Kidney tubule cell (primary cell): ENCODE measurements around the gene SGCA.

Experiments used
- DNase-seq: peaks from one replicate; pipeline ENCODE4 v3.0.0-alpha.2; 2018; ENCODE audit warnings: low spot score

The SGCA gene

DNA sequence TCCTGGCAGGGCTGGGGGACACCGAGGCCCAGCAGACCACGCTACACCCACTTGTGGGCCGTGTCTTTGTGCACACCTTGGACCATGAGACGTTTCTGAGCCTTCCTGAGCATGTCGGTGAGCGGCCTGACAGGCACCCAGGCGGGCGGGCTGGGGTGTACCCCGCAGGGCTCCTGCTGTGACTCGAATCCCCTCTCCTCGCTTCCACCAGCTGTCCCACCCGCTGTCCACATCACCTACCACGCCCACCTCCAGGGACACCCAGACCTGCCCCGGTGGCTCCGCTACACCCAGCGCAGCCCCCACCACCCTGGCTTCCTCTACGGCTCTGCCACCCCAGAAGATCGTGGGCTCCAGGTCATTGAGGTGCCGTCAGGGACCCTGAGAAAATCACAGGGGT, 1.6 kb downstream of the SGCA start:
- no peak for DNase-seq

DNA sequence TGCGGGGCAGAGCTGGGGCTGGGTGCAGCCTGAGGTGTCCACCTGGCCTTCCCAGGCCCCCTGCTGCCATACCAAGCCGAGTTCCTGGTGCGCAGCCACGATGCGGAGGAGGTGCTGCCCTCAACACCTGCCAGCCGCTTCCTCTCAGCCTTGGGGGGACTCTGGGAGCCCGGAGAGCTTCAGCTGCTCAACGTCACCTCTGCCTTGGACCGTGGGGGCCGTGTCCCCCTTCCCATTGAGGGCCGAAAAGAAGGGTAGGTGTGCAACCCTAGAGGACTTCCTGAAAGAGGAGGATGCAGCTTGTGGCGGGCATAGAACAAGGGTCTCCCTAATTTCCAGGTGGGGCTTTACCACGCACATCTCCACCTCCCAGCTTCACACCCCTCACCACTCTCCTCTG, 2.5 kb downstream of the SGCA start:
- no peak for DNase-seq

DNA sequence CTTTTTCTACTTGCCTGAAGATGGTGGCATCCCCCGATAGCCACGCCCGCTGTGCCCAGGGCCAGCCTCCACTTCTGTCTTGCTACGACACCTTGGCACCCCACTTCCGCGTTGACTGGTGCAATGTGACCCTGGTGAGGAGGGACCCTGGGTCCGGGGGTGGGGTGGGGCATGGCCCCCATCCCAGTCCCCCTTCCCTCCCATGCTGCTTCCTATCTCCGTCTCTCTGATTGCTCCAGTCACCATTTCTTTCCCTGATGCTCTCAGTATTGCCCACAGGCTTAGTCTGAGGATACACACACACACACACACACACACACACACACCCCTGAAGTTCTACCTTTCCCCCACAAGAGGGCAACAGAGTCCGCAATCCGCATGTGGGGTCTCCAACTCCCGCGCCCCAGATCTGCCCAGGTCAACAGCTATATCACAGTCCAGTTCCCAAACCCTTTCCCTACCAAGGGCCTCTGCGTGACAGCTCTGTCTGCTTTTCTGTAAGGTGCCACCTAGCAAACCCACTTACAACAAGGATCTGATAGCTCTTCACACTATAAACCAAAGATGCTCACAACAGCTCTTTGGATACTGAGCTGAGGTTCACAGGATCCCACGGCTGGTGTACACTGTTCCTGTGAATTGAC, 3.4 kb downstream of the SGCA start:
- DNase-seq: peak; percentile 66

DNA sequence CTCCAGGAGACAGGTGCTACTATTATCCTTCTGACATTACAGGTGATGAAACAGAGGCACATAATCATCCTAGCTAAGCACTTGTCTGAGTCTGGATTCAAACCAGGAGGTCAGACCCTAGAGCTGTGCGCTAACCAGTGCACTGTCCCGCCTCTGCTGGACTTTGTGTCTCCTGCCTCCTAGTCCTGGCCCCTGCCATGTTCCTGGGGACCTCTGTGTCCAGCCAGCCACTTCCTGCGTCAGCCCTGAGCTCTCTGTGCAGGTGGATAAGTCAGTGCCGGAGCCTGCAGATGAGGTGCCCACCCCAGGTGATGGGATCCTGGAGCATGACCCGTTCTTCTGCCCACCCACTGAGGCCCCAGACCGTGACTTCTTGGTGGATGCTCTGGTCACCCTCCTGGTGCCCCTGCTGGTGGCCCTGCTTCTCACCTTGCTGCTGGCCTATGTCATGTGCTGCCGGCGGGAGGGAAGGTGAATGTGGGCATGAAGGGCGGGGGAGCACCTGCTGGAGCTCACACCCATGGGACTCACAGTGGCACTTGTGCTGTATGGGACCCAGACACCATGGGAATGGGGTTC, 4.2 kb downstream of the SGCA start:
- DNase-seq: no peak

DNA sequence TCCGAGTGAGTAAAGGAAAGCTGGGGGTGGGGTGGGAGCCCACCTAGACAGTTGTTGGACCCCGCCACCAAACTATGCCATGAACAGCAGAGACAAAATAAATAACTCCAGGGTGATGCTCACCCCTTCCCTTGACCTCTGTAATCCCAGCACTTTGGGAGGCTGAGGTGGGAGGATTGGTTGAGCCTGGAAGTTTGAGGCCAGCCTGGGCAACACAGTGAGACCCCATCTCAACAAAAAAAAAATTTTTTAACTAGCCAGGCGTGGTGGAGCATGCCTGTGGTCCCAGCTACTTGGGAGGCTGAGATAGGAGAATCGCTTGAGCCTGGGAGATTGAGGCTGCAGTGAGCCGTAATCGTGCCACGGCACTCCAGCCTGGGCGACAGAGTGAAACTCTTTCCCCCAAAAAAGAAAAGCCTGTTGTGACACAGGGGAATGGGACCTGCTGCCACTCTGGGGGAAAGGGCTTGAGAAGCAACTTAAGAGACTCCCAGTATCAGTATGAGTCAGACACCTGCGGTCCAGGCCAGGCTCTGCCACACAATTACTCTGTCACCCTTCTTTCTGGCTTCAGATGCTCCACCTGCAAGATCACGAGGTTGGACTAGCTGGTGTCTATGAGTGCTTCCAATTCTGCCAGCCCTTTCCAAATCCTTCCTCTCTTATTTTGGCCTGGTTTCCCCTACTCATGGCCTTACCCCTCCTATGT, 5.0 kb downstream of the SGCA start:
- peak; percentile 57 for DNase-seq

DNA sequence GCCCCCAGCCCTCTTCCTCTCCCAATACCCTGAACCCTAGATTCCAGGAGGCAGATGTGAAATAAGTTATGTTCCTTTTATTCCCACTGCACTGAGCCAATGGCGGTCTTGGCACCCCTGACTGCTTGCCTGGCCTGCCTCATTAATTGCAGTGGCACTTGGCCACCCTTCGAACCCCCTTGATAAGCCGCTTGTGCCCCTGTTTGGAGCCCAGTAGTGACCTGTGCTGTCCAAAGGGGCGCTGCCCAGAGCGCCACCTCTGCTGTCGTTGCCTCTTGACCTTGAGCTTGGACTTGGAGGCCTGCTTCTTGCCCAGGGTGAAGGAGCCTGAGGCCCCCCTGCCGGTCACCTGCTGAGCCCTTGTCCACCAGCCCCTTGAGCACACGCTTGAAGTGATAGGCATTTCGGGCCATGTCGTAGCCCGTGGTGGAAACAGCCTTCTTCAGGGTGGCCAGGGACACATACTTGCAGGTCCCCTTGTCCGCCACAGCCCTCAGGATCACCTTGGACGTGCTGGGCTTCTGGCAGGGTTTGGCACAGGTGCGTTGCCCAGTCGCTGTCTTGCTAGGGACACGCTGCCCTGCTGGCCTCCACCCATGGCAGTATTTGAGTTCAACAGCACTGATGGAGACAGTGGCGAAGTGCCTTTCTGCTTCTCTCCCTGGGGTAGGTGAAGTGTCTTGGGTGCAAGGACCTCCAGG, 5.7 kb downstream of the SGCA start:
- no peak for DNase-seq

DNA sequence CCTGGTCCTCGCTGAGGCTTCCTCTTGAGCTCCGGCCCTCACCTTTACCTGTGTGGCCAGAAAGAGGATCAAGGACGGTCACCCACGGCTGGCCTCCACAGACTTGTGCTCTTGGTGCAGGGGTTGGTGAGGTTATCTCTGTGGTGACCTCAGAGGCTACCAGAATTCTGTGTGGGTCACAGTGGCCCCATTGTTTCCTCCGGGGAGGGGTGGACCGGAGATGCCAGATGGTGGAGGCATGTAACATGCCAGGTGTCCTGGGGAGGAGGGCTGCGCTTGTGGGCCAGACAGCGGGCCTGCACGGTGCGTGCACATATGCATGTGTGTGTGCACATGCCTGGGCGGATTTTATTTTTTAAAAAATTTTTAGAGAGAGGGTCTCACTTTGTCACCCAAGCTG, 6.3 kb downstream of the SGCA start:
- no peak for DNase-seq

DNA sequence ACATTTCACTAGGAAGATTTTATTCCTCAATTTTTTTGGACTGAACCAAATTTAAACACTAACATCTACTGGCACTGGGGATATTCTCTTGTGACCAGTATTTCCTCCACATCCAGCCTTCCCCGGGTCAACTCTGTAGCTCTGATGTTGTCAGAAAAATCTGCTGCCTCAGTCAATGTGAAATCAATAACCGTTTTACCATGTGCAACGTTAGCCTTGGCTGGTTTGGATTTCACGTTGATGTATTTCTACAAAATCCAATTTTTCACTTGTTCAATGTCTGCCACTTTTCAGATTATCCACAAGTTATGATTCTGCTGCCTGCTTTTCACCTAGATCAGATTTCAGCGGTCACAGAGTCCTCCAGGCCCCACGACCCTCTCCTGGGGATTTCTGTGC, 7.1 kb downstream of the SGCA start:
- no peak for DNase-seq

DNA sequence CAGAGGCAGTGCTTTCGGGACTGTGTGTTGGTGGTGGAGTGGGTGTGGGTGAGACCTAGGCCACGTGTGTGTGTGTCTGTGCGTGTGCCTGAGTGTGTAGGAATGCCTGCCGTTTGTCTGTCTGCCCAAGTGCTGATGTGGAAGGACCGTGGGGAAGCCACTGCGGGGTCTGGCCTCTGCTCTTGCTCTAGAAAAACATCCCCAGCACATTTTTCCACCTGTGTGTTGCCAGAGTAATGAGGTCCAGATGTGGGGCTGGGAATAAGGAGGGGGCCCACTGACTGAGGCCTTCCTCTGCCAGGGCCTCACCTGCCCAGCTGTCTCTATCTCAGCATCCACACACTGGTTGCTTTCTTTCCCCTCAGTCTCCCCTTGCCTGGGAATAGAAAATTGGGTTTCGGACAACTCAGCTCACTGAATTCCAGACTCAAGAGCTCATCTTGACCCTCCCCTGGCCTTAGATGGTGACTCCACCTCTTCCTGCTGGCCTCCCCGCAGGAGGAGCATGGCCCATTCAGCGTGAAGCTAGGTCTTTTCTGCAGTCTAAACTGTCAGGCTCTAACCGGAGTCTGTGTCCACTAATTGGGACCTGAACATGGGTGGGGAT, 7.6 kb downstream of the SGCA start:
- DNase-seq: peak; percentile 71

DNA sequence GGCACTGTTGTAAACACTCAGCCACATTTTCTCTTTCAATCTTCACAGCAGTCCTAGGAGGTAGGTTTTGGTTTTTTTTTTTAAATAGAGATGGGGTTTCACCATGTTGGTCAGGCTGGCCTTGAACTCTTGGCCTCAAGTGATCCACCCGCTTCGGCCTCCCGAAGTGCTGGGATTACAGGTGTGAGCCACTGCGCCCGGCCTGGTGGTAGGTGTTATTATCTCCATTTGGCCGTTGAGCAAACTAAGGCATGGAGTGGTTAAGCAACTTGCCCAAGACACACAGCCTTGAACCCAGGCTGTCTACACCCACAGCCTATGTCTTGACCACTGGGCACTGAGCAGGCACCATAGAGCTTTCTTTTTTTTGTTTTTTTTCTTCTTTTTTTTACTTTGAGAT, 8.6 kb downstream of the SGCA start:
- no peak for DNase-seq

DNA sequence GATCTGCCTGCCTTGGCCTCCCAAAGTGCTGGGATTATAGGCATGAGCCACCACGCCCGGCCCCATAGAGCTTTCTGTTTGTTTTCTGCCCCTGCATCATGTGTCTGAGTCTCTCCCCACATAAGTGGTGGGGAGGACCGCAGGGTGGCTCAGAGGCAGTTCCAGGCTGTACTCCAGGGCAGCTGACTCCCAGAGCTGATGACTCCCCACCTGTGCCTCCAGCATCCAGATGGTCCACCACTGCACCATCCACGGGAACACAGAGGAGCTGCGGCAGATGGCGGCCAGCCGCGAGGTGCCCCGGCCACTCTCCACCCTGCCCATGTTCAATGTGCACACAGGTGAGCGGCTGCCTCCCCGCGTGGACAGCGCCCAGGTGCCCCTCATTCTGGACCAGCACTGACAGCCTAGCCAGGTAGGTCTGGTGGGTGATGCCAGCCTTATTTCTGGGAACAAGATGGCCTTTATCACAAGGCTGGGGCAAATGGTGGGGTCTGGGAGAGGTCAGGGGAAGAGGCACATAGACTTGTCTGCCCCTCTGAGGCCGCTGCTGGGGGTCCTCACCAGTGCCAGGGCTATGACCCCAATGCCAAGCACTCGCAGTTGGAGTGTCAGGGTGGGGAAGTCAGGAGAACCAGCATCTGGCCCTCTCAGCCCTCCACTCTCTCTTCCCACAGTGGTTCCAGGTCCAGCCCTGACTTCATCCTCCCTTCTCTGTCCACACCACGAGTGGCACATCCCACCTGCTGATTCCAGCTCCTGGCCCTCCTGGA, 9.4 kb downstream of the SGCA start:
- DNase-seq: no peak

DNA sequence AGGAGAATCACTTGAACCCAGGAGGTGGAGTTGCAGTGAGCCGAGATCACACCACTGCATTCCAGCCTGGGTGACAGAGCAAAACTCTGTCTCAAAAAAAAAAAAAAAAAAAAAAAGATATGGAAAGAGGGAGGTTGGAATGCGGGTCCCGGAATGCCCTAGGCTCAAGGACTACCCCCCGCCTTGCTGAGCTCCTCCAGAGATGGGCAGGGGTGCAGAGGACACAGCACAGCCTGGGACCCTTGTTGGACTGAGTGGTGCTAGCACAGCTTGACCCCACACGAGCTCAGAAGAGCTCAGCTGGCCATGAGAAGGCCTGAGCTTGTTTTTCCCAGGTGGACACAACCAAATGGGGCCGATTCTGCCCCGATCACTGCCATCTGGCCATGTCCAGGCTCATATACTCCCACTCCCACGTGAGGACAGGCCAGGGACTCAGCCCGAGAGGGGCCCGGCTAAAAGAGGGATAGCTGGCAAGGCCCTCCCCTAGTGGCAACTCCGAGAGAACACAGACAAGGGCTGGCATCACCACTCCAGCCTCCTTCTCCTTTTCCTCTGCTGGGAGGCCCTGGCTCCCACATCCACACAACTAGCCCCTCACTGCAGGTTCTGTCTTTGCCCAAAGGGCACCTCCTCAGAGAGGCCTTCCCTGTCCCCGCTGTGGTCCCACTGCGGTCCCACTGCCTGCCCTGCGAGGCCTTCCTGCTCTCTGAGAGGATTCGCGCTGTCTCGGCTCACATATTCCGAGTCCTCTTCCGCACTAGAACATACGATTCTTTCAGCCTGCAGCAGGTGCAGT, 11.0 kb downstream of the SGCA start:
- DNase-seq: no peak

DNA sequence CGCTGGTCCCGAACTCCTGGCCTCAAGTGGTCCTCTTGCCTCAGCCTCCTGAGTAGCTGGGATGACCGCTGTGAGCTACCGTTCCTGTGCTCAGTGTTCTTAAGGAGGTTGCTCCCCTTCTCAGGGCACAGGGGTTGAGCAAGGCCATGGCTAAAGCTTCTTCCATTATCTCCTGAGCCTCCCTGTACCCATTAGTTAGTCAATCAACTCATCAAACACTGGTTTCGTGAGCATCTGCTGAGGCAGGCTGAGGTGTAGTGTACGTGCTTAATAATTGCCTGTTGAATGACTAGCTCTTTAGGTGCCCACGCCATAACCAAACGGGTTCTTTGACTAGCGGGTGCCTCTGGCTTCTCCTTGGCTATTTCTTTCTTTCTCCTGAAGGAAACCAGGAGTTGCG, 11.7 kb downstream of the SGCA start:
- DNase-seq: peak; percentile 17

DNA sequence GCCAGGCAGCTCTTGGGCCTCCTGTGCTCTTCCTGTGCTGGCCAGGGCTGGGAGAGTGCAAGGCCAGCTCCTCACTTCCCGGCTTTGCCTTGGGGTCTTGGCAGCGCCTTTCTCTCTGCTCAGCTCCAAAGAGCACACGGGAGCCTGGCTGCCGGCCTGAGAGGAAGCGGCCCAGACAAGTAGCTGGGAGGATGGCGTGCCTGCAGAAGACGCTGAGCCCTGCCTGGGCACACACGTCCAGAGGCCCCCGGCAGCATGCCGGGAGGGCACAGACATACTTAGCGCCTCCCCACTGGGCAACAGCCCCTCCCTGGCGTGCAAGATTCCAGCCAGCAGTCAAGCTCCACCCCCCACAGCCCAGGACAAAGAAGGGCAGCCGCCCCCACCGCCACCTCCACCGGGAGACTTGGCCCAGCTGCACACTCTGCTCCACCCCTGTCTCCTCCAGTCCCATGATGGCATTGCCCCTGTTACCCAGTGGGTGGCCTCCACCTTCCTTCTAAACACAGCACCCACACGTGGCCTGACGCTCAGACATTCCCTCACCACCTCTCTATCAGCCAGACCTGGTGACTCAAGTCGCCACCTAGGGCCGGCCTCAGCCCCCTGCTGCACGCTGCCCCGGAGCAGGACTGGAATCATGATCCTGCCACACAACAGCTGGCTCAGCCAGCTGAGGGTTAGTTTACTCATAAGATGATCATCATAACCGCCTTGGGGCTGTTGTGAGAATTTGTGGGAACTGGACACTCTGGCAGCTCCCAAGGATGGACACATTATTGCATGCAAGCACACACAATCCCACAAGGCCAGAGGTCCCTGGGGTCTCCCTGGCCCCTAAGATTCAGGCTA, 12.4 kb downstream of the SGCA start:
- DNase-seq: peak; percentile 99

DNA sequence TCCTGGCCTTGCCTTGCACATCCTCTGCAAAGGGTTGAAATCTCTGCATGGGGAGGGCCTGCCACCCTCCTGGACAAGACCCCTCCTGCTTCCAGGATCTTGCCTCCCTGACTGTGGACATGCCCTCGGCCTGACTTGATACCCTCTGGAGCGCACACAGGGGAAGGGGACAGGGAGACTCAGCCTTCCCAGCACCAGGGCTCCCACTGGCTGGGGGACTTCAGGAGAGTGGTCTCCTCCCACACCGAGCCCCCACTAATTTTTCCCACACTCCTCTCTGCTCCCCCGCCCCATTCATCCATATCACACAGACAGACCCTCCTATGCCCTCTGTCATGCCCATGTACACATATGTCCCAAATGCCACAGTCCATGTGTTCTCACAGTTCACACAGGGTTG, 14.3 kb downstream of the SGCA start:
- no peak for DNase-seq

DNA sequence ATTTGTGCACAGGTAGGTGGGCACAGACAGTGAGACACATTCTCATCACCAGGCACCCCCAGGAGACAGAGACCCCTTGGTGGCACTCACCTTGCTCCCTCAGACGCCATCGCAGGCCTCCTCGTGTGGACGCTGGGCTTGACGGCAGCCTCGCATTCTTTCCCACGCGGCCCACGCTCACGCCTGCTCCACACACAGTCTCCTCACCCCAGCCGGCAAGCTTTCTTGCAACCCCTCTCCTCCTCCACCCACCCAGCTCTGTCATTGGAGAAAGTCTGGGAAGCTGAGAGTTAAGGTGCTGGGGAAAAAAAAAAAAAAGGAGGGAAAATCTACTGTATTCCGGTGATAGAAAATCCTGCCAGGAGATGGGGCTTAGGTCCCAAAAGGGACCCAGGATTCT, 14.8 kb downstream of the SGCA start:
- no peak for DNase-seq

DNA sequence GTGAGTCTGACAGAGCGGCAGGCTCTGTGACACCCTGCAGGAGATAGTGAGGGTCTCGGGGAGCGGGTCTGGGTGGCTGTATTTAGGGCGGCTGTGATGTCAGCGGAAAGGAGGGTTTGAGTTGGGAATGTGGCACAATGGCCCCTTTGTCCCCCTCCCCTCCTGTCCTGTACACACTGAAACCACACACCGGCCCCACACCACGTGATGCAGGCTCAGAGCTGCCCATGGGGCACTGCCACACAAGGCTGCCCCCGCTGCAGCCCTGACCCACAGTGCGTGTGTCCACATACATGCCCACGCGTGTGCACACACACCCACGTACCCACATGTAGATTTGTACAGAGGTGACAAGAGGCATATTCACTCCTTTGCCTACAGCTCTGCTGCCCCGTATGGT, 15.3 kb downstream of the SGCA start:
- DNase-seq: no peak

DNA sequence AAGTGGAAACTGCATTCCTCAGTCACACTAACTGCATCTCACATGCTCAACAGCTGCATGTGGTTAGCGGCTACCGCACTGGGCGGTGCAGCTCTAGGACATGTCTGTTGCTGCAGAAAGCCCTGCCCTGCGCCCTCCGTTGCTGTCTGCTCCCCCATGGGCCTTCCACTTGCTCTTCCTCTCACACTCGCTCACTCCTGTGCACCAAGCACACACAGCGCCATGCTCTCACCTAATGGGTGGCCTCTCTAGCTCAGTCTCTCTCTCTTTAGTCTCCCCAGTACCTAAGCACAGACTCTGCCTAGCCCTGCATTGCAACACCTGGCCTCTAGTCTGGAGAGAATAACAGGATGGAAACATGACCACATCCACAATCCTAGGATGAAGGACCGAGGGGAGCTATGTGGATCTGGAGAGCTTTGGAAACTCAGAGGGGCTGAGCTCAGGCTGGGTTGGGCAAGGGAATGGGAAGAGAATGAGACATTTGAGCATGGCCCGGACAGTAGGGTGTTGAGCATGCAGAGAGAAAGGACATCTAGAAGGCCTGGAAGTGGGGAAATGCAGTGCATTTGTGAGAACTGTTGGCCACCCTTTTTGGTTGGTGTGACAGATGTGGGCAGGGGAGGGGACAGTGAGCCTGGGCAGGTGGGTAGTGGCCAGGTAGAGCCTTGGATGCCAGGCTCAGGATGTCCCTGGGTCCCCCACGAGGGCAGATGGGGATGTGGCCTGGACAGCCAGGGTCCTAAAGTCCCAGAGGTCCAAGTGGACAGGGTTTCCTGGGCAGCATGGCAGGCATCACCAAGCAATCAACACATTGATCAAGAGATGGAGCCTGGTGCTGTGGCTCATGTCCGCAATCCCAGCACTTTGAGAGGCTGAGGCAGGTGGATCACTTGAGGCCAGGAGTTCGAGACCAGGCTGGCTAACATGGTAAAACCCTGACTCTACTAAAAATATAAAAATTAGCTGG, 16.1 kb downstream of the SGCA start:
- DNase-seq: no peak
